Stimulated activated CD4-positive, alpha-beta T cell treated with anti-CD3 and anti-CD28 coated beads, Interleukin-4, amount 100 ng/mL, for 24 hours (primary cell): ENCODE data around the gene CDKN1B.
"Not testable (repeated sequence)": the region's sequence is repeated elsewhere in the genome, so short reads cannot be mapped to it uniquely, and the experiment has no call there.

ENCODE experiments used
- DNase-seq: peaks from one replicate; pipeline ENCODE4 v3.0.0-alpha.2; 2020

Gene CDKN1B

DNA sequence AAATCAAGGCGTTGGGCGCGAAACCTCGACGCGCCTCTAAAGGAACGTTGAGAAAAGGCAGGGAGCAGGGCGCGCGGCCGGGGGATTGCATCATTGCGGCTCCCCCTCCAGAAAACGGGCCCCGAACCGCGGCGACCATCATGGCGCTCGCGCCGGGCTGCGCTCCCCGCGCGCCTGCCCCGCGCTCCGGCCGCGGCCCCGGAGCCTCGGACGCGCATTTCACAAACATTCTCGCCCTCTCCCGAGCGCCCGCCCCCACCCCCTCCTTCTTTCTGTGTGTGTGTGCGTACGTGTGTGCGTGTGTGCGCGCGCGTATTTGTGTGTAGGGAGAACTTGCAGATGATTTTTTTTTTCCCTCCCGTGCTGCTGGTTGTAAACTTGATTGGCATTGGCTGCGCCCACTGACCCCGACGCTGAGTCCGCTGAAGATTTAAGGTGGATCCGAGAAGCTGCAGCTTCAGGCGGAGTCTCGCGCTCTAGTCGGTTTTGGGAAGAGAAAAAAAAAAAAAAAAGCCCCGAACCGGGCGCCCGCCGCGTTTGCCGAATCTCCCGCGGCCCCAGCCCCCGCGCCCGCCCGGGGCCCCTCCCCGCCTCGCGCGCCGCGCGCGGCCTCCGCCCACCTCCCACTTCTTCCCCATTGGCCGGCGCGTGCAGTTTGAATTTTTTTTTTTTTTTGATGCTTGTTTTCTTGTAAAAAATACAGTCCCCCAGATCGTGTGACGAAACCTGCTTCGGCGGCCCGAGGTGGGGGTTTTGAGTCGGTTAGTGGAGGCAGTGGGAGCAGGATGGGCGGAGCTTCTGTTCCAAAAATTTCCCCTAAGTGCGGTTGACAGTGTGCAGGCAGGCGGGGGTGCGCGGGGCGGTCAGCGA is 8.2 kb downstream of the CDKN1B start:
- DNase-seq: peak; percentile 94

GRCh38 chr12:12725956-12726554 is 8.9 kb downstream of the CDKN1B start:
- DNase-seq: no peak

DNA sequence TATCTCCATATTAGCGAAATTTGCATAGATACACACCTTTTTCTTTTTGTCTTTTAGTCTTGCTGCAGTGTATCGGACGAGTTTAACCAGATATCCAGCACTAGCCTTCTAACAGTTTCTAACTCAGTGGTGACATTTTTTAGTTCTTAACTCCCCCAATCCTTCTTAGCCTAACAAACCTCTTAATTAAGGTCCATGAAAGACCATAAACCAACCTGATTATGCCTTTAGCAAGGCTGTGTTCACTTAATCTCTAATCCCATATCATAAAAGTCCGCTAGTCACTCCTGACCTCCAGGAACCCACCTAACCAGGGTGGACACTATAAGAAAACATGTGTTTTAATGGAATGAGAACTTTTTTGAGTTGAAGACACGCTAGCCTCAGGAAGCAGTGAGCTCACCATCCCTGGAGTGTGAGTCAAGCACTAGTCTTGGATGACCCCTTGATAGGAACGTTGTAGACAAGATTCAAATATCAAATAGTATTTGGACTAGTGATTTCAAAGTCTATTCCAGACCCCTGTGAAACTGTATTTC is 9.5 kb downstream of the CDKN1B start:
- DNase-seq: no peak

- DNase-seq: no peak
Measured at GRCh38 chr12:12731178-12731577, 14.0 kb downstream of the CDKN1B start.

GRCh38 chr12:12731785-12732184 is 14.6 kb downstream of the CDKN1B start:
- DNase-seq: no peak

GRCh38 chr12:12733118-12733517 is 15.9 kb downstream of the CDKN1B start:
- DNase-seq: no peak

- DNase-seq: no peak
Measured at GRCh38 chr12:12734054-12734453, 16.9 kb downstream of the CDKN1B start.

DNA sequence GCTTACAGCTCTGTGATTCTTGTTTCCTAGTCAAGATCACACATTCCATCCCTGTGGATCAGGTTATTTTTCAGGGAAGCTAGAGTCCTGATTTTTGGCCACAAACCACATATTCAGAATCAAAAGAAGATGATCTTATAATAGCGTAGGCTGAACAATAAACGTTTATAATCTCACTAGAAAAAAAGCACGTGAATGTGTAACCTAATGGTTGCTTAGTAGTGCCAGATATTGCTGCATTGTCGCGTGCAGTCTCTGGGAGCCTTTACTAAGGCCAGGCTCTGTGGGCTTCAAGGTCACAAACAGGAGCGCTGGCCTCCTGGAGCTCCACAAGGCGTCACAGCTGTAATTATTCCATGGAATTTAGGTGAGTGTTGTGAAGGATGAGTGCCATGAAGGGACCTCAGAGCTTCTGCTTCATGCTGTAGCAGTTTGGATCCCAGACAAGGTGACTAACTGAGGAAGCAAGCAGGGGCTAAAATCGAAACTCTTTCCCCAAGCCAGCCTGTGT is 17.4 kb downstream of the CDKN1B start:
- DNase-seq: no peak

- no peak for DNase-seq
Measured at GRCh38 chr12:12735301-12735700, 18.1 kb downstream of the CDKN1B start.

DNA sequence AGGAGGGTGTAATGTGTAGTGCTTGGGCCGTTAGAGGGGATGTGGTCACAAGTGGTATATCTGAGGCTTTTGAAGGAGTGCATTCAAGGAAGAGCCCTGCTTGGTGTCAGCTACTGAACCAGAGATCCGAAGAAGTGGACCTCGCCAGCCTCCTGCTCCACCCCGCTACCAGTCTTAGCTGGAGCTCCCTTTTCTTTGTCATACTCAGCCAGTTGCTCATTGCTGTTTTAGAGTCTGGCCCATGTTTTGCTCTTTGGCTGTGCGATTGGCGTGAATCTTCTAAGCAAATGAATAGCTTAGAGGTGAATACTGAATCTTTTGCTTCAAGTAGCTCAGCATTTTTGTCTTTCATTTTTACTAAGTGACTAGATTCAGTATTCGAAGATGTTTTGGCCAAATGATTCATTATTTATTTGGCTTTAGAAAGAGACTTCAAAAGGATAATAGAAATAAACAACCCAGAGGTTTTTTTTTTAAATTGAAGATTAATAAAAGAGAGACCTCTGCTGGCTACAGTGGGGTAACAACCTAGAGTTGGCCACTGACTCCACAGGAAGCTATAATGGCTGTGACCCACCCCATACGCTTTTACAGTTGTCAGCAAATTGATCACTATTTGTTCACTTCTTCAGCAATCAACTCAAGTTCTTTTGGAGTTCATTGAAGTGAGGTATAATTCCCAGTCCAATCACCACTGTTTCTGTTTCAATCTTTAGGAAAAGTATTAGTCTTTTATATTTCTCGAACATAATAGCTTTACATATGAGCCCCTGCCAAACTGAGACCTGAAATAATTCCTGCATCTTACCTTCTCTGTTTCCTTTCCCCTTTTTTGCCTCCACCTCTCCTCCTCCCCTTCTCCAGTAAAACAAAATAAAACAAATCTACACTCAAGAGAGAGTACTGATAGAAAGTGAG is 19.9 kb downstream of the CDKN1B start:
- DNase-seq: peak; percentile 49

GRCh38 chr12:12738152-12738551 is 21.0 kb downstream of the CDKN1B start:
- not testable (repeated sequence) for DNase-seq

GRCh38 chr12:12741660-12742059 is 24.5 kb downstream of the CDKN1B start:
- DNase-seq: no peak

DNA sequence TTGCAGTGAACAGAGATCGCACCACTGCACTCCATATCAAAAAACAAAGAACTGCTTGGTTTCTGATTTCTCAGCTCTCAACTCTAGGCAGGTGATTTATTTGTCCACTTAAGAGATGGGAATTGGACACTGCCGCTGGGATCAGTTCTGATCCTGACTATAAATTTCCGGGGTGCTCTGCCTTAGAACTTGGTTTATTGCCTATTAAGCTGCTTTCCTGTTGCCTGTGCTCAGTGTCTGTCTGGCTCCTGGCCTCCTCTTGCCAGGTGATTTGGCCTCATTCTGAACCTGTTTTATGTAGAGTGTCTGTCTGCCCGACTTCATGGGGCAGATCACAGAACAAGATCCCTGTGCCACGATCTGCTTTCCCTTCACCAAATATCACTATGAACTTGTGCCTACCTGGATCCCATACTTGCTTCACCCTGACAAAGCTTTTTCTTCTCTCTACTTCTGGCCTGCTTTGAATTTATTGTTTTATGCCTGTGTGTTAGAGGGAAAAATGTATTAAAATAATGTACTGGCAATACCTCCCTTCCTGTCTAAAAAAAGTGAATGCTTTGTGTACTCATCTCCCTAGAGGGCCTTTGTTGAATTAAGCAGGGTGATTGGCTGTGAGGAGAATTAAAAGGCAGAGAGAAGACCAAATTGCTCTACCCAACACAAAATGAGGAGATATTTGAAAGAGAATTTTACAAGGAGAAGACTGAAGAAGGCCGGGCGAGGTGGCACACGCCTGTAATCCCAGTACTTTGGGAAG is 27.6 kb downstream of the CDKN1B start:
- DNase-seq: no peak

DNA sequence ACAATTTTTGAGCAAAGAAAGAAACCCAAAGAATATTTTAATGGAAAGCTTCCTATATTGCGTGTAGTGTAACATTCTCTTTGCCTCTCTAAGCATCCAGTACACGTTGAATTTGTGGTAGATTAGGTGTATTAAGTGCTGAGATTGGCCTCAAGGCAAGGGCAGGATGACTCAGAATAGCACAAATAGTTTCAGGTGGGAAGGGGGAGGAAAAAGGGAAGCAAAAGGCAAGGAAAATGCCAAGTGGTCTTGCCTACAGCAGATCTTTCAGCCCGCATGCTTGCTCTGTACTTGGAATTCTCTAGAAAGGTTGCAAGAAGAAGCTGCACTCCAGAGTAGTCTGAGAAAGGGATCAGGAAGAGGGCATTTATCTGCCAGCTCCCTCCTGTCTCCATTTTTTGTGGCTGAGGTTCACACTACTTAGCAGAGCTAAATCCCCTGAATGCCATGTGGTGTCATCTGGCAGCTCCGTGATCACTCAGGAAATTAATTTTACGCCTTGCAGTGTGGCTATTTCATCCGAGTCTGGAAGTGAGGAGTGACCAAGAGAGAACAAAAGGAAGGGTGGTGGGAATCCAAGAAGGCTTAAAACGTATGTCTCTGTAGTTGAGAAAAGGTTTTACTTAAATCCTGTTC is 28.5 kb downstream of the CDKN1B start:
- no peak for DNase-seq

- DNase-seq: no peak
Measured at GRCh38 chr12:12747278-12747677, 30.1 kb downstream of the CDKN1B start.

DNA sequence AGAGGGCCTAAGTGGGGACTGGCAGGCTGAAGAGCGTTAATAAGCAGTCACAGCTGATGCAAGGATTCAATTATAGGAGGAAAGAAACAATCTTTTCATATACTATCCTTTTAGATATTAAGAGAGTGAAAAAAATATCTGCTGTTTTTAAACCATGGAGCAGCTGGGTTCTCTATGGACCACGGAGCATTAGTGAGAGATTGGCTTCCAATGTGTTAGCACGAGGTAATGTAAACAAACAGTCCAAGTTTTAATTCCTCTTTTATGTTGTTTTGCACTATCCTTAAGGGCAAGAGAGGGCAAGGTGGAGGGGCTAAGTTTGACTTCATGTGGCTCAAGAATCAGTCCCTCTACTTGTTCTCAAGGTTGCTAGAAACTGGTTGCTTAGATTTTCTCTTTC is 30.9 kb downstream of the CDKN1B start:
- no peak for DNase-seq

- no peak for DNase-seq
Measured at GRCh38 chr12:12749433-12749832, 32.3 kb downstream of the CDKN1B start.

- DNase-seq: no peak
Measured at GRCh38 chr12:12755923-12756322, 38.8 kb downstream of the CDKN1B start.

DNA sequence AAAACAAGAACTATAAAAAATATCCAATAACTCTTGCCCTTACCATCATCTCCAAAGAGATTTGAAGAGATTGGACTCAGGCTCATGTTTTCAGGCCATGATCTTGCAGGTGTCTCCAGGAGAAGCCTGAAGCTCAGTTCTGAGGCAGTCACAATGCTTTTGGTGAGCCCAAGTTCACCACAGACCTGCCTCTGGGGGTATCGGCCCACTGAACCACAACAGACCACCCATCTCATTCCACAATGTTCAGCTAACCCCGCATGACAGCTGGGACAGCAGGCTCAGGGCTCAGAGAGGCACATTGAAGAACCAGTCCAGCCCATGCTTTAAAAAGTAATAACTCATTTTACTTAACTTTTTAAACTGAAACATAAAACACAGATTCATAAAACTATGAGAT is 40.0 kb downstream of the CDKN1B start:
- DNase-seq: no peak

DNA sequence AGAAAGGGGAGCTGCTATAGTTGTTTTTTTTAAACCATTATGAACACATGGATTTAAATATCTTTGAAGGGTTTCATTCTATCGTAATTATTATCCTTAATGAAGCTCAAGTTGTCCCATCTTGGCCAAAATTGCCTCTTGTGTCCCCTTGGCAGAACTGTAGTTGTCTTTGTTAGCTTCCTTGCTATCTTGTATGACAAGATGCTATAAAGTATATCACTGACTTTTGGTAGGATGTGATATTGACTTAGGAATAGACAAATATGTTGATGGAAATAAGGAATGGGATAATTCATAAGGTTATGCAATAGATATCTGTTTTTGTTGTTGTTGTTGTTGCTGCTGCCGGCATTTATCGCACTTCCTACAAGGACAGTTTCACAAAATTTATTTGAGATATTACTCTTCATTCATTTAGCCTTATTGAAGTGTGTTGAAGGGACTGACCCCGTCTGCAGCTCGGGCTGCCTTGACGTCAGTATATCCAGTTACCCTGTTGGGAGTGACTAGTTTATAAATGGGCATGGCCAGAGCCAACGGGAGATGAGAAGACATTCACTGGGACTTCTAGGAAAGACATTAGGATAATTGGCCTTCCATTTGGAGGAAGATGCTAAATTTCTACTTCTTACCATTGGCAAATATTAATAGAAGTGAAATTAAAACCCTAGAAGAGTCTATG is 42.2 kb downstream of the CDKN1B start:
- no peak for DNase-seq

- no peak for DNase-seq
Measured at GRCh38 chr12:12764824-12765223, 47.7 kb downstream of the CDKN1B start.
